Upper lobe of right lung (tissue), 1 donor: ENCODE results near the gene SOAT2. TPM values are rescaled to one million over a fixed set of nuclear protein-coding genes. Genes with fewer than 3 reads are reported as not detected.

Experiments used
- ATAC-seq: fragments of 200-7000 bp; cut with Tn5 transposase; one replicate; pipeline ENCODE4 v1.9.1; 2020; ENCODE audit warnings: mild to moderate bottlenecking, moderate library complexity
- DNase-seq: peaks from one replicate; pipeline ENCODE4 v3.0.0-alpha.2; 2020
- H3K27ac ChIP-seq: fragments of 200-600 bp; one replicate; pipeline ENCODE4 v1.8.0; 2022
- H3K27me3 ChIP-seq: fragments of 200-600 bp; one replicate; pipeline ENCODE4 v1.8.0; 2022; ENCODE audit warnings: mild to moderate bottlenecking
- H3K36me3 ChIP-seq: fragments of 200-600 bp; one replicate; pipeline ENCODE4 v1.8.0; 2022
- H3K4me1 ChIP-seq: fragments of 200-600 bp; one replicate; pipeline ENCODE4 v1.8.0; 2022
- H3K4me3 ChIP-seq: fragments of 200-600 bp; one replicate; pipeline ENCODE4 v1.8.0; 2022; ENCODE audit warnings: mild to moderate bottlenecking
- H3K9me3 ChIP-seq: fragments of 200-600 bp; one replicate; pipeline ENCODE4 v1.8.0; 2022
- intact Hi-C: fragments of 100-400 bp; cut with DNase I; formaldehyde crosslinking; loops from one replicate; pipeline ENCODE4 v1.11.0; 2022
- total RNA-seq: library from RNA; stranded (reverse); fragmentation: NEBNext Ultra II Directional; extraction: Animal tissue kit (Norgen Biotek cat#: 25700); gene quantifications from one replicate; pipeline ENCODE4 v1.2.1, GENCODE V29; 2021
- TF ChIP-seq, protein P1 (sequence below): fragments of 200-600 bp; IDR thresholded peaks from one replicate; pipeline ENCODE4 v1.8.0; 2022; ENCODE audit warnings: antibody characterized with exemption
- donor health status: DM: no; HTN: yes; CAD: no; lungs with severe emphysema.

Gene SOAT2
- total RNA-seq, 1 donor from 2014 or later, result not detected

DNA sequence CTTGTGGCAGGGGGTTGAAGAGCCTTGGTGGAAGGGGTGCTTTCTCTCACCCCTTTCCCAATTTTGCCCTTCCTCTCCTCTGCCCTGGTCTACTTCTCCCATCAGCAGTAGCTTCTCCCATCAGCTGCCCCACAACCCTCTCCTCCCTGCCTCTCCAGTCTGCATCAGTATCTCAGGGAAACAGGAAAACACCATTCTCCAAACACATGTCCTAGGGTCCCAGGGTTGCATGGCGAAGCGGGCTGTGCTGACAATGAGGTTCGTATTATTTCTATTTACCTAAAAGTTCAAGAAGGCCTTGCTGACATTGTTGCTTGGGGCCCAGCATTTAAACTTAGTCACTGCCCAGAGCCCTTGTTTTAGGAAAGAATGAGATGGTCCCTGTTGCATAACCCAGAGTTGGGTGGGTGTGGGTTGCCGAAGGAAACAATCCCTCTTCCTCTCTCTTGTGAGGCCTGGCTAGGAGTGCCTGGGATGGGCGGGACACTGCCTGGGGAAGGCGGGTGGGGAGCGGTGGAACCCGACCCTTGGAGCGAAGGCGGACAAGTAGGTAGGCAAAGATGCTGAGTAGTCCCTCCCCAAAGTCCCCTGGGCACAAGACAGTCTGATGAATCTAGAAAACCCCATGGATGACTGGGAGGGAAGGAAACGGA, 7.1 kb upstream of the SOAT2 start:
- DNase-seq, result no peak
- peak overlapping the region; percentile 36 for H3K27ac ChIP-seq
- peak overlapping the region; percentile 58 for H3K4me3 ChIP-seq
- ATAC-seq, result peak; percentile 32
- H3K4me1 ChIP-seq, result peaks cover 35% of the 10 kb centered on the region
- intact Hi-C loops, result no loop called here
- no peaks in the 10 kb centered on the region for H3K36me3 ChIP-seq
- H3K9me3 ChIP-seq, result no peaks in the 10 kb centered on the region
- TF ChIP-seq, protein P1, sequence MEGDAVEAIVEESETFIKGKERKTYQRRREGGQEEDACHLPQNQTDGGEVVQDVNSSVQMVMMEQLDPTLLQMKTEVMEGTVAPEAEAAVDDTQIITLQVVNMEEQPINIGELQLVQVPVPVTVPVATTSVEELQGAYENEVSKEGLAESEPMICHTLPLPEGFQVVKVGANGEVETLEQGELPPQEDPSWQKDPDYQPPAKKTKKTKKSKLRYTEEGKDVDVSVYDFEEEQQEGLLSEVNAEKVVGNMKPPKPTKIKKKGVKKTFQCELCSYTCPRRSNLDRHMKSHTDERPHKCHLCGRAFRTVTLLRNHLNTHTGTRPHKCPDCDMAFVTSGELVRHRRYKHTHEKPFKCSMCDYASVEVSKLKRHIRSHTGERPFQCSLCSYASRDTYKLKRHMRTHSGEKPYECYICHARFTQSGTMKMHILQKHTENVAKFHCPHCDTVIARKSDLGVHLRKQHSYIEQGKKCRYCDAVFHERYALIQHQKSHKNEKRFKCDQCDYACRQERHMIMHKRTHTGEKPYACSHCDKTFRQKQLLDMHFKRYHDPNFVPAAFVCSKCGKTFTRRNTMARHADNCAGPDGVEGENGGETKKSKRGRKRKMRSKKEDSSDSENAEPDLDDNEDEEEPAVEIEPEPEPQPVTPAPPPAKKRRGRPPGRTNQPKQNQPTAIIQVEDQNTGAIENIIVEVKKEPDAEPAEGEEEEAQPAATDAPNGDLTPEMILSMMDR, result no peak
- H3K27me3 ChIP-seq, result no peaks in the 10 kb centered on the region

DNA sequence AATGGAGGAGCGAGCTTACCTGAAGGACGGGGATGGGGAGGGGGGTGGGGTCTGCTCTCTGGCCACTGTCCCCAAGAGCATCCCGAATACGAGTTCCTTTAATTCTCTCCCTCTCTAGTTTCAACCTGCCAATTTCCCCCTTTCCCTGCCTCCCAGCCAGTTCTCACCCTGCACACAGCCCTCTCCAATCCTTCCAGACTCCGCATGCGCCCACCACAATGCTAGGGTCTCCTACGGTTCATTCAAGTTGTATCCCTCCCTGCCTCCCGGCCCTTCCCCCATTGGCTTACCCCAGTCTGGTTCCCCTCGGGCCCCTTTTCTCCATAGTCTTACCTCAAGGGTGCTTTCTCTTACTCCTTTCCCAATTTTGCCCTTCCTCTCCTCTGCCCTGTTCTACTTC, 6.5 kb upstream of the SOAT2 start:
- ATAC-seq (no peak), DNase-seq (no peak)
- no peaks in the 10 kb centered on the region for H3K9me3 ChIP-seq
- H3K4me3 ChIP-seq, result peak overlapping the region; percentile 58
- H3K4me1 ChIP-seq, result peaks cover 35% of the 10 kb centered on the region
- H3K27me3 ChIP-seq, result no peaks in the 10 kb centered on the region
- H3K36me3 ChIP-seq, result no peaks in the 10 kb centered on the region
- H3K27ac ChIP-seq, result peak overlapping the region; percentile 76
- TF ChIP-seq, protein P1, result no peak
- intact Hi-C loops, result no loop called here

DNA sequence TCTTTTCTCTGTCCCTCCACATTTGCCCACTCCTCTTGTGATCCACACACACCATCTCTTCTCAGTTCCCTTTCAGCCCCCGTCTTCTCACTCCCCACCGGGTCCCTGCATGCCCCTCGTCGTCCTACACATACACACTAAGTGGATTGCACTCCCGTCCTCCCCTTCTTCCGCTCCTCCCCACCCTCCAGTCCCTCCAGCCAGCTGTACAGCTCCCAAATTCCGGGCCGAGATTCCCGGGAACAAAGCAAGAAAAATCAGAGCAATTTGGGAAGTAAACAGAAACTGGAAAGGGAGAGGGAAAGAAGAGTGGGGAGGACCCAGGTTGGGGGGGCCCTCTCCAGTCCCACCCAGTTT, 6.1 kb upstream of the SOAT2 start:
- TF ChIP-seq, protein P1, result no peak
- Histone ChIP-seq H3K27ac (peak overlapping the region; percentile 76), H3K4me3 (peak overlapping the region; percentile 58), H3K9me3 (no peaks in the 10 kb centered on the region), H3K36me3 (no peaks in the 10 kb centered on the region), H3K4me1 (peaks cover 35% of the 10 kb centered on the region), H3K27me3 (no peaks in the 10 kb centered on the region)
- no peak for DNase-seq
- ATAC-seq, result peak; percentile 1
- intact Hi-C loops, result no loop called here

DNA sequence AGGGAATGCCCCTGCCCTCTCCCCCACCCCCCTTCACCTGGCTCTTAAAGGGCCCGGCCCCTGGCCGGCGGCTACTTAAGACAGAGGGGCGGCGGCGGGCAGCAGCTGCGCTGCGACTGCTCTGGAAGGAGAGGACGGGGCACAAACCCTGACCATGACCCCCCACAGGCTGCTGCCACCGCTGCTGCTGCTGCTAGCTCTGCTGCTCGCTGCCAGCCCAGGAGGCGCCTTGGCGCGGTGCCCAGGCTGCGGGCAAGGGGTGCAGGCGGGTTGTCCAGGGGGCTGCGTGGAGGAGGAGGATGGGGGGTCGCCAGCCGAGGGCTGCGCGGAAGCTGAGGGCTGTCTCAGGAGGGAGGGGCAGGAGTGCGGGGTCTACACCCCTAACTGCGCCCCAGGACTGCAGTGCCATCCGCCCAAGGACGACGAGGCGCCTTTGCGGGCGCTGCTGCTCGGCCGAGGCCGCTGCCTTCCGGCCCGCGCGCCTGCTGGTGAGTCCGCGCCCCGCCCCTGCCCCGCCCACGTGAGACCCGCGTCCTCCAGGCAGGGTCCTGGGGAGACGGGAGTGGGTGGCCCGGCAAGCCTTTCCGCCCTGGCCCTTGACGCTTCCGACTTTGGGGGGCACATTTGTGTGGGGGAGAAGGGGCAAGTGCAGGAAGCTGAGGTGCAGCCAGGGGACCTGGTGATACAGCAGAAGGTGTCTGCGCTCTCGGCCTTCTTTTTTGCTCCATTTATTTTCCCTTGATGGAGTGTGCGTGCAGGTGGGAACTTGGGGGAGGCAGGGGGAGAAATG, 5.5 kb upstream of the SOAT2 start, which contains the start of gene IGFBP6:
IGFBP6 (plus strand) TSS at position 104 of the 790 bp plus-strand sequence; CDS start at position 155, 51 bp downstream.
- H3K9me3 ChIP-seq, result no peaks in the 10 kb centered on the region
- H3K27ac ChIP-seq, result peak within 1 kb of the TSS; percentile 76
- no peaks in the 10 kb centered on the region for H3K36me3 ChIP-seq
- ATAC-seq (peak; percentile 60), DNase-seq (peak; percentile 83)
- TF ChIP-seq, protein P1, result no peak
- intact Hi-C loops, result no loop called here
- H3K4me3 ChIP-seq, result peak within 1 kb of the TSS; percentile 58
- no peaks in the 10 kb centered on the region for H3K27me3 ChIP-seq
- peaks cover 35% of the 10 kb centered on the region for H3K4me1 ChIP-seq

DNA sequence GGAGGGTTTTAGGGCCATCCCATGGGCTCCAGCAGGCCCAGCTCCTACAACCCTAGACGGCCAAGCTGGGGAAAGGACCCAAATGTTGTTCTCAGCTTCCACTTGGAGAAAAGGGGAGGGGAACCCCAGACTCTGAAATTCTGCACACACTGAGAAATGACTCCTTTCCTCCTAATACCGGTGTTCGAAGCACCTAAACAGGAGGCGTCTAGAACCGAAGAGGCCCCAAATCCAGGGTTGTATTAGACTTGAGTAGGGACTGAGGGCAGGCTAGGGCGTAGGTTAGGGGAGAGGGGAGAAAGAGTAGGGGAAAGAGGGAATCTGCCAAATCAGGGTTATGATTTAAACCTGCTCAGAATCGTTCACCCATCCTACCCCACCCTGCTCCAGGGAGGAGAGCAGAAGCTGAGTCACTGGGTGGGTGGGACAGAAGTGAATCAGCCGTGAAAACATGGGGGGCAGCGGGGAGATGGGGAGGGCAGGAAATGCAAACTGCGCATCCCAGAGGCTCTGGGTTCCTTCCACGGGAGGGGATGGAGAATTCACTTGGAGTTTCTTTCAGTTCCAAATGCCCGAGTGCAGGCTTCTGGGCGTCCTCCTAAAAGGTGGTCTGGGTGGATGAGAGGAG, 4.8 kb upstream of the SOAT2 start:
- peak overlapping the region; percentile 76 for H3K27ac ChIP-seq
- intact Hi-C loops, result no loop called here
- TF ChIP-seq, protein P1, result no peak
- H3K36me3 ChIP-seq, result no peaks in the 10 kb centered on the region
- H3K27me3 ChIP-seq, result no peaks in the 10 kb centered on the region
- H3K4me1 ChIP-seq, result peaks cover 35% of the 10 kb centered on the region
- DNase-seq, result no peak
- H3K4me3 ChIP-seq, result peak overlapping the region; percentile 58
- no peak for ATAC-seq
- H3K9me3 ChIP-seq, result no peaks in the 10 kb centered on the region
